ENCODE data around the gene DAPP1. TPM values are rescaled to one million over a fixed set of nuclear protein-coding genes. Genes with fewer than 3 reads are reported as not detected.

The DAPP1 gene
- polyA plus RNA-seq, 3 donors: 63.1 to 125 (median 87.2) TPM

DNA sequence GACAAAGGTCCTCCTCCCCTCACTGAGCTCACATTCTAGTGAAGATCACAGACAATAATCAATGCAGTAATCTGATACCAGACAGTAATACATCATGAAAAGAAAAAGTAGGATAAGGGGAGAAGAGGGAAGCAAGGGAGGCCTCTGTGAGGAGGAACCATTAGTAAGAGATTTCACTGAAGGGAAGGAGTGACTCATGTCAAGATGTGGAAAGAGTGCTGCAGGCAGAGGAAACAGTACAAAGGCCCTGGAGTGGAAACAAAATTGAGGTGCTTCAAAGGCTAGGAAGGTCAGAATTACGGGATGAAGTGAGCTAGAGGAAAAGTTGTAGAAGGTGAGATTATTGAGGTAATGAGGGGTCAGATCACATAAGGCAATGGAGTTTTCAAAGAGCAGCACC is 39.5 kb downstream of the DAPP1 start:
- Histone ChIP-seq H3K27ac (ENCODE audit: low read depth in 1 of 2, low read length in 2 of 2) (peak overlapping the region; percentile 69 to 90), H3K4me1 (ENCODE audit: control insufficient read depth in 1 of 2, insufficient read depth in 2 of 2, low read length in 2 of 2) (peaks cover 75 to 90% of the 10 kb centered on the region in 2 donors), H3K4me3 (replicated peaks in 1 of 3; ENCODE audit: low read depth in 2 of 3, low read length in 3 of 3) (peak overlapping the region; percentile 19 to 66 (median 43)), H3K36me3 (replicated peaks in 1 of 2; ENCODE audit: control insufficient read depth in 1 of 2, insufficient read depth in 2 of 2, low read length in 2 of 2) (peaks cover 26 to 55% of the 10 kb centered on the region in 2 donors), H3K79me2 (ENCODE audit: insufficient read depth, low read length) (peaks cover 62% of the 10 kb centered on the region), H2AFZ (ENCODE audit: insufficient read depth, low read depth, low read length, poor library complexity, severe bottlenecking) (no peak overlapping the region), H3K9me3 (replicated peaks in 1 of 2; ENCODE audit: control insufficient read depth in 1 of 2, insufficient read depth in 1 of 2, low read length in 2 of 2) (no peaks in the 10 kb centered on the region), H3K4me2 (replicated peaks; ENCODE audit: extremely low read depth, low read length, poor library complexity, severe bottlenecking) (peak overlapping the region; percentile 76), H3K27me3 (ENCODE audit: control insufficient read depth in 2 of 2, insufficient read depth in 2 of 2, low read length in 2 of 2) (no peaks in the 10 kb centered on the region), H3K9ac (ENCODE audit: insufficient read depth, low read length, poor library complexity, severe bottlenecking) (peak overlapping the region; percentile 37), H4K20me1 (ENCODE audit: insufficient read depth, low read length) (no peaks in the 10 kb centered on the region)
- peaks cover 44 to 70% of the 10 kb centered on the region in 2 donors for H3K36me3 Mint-ChIP-seq
- no peak for TF ChIP-seq CTCF (IDR thresholded peaks at IDR 0.05)
- peak; percentile 79 to 93 (median 92) for DNase-seq
- peak overlapping the region; percentile 1 to 83 for H3K4me3 Mint-ChIP-seq
- H3K9me3 Mint-ChIP-seq: no peaks in the 10 kb centered on the region
- peaks cover 0 to 1% (median 0%) of the 10 kb centered on the region in 3 donors for H3K27me3 Mint-ChIP-seq (ENCODE audit: low read depth in 3 of 3)
- H3K4me1 Mint-ChIP-seq: peaks cover 79% of the 10 kb centered on the region
- WGBS (ENCODE audit: insufficient coverage): 0% methylated on average over 1 of the region's 1 CpG
- intact Hi-C loops (cut with micrococcal nuclease): loop anchor here (2.0 to 5.0 kb wide), 3 partner anchors 36 to 39 kb away; partner anchors contain the start of genes DAPP1 (in 2 of the 2) and LAMTOR3 (in 1 of the 2)
- peak overlapping the region; percentile 88 to 99 (median 97) for H3K27ac Mint-ChIP-seq

DNA sequence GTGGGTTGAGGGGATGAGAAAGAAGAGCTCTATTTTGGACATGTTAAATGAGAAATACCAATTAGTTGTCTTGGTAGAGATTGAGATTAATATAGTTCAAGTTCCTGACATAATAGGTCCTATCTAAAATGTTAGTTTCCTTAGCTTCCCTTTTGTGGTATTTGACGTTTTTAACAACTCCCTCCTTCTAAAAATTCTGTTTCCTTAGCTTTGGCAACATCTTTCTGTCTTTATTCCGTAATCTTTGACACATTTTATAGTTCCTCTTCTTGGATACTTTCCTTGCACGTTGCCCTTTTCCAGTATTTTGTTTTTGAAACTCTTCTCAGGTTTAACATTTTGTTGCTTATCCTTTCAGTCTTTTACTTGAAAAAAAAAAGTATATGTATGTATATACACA is 40.7 kb downstream of the DAPP1 start:
- intact Hi-C loops (cut with micrococcal nuclease): loop anchor here (2.0 to 5.0 kb wide), 3 partner anchors 35 to 41 kb away; partner anchors contain the start of genes DAPP1 (in 2 of the 2) and LAMTOR3 (in 1 of the 2)
- H3K4me3 Mint-ChIP-seq: peak overlapping the region; percentile 58 to 83

More for the DNA sequence above, 40.7 kb downstream of the DAPP1 start:
- Mint-ChIP-seq H3K9me3 (no peaks in the 10 kb centered on the region), H3K4me1 (peaks cover 75% of the 10 kb centered on the region), H3K27me3 (ENCODE audit: low read depth in 3 of 3) (peaks cover 0 to 1% (median 0%) of the 10 kb centered on the region in 3 donors), H3K27ac (peak overlapping the region; percentile 88 to 99 (median 97)), H3K36me3 (peaks cover 46 to 72% of the 10 kb centered on the region in 2 donors)
- peaks cover 31 to 63% of the 10 kb centered on the region in 2 donors for H3K36me3 ChIP-seq (replicated peaks in 1 of 2; ENCODE audit: control insufficient read depth in 1 of 2, insufficient read depth in 2 of 2, low read length in 2 of 2)
- H3K27me3 ChIP-seq (ENCODE audit: control insufficient read depth in 2 of 2, insufficient read depth in 2 of 2, low read length in 2 of 2): no peaks in the 10 kb centered on the region
- H3K9ac ChIP-seq (ENCODE audit: insufficient read depth, low read length, poor library complexity, severe bottlenecking): peak overlapping the region; percentile 37
- peak overlapping the region; percentile 76 for H3K4me2 ChIP-seq (replicated peaks; ENCODE audit: extremely low read depth, low read length, poor library complexity, severe bottlenecking)
- peaks cover 72 to 86% of the 10 kb centered on the region in 2 donors for H3K4me1 ChIP-seq (ENCODE audit: control insufficient read depth in 1 of 2, insufficient read depth in 2 of 2, low read length in 2 of 2)
- H2AFZ ChIP-seq (ENCODE audit: insufficient read depth, low read depth, low read length, poor library complexity, severe bottlenecking): no peak overlapping the region
- H3K9me3 ChIP-seq (replicated peaks in 1 of 2; ENCODE audit: control insufficient read depth in 1 of 2, insufficient read depth in 1 of 2, low read length in 2 of 2): no peaks in the 10 kb centered on the region
- no peak for TF ChIP-seq CTCF (IDR thresholded peaks at IDR 0.05)
- peaks cover 63% of the 10 kb centered on the region for H3K79me2 ChIP-seq (ENCODE audit: insufficient read depth, low read length)
- peak overlapping the region; percentile 69 to 90 for H3K27ac ChIP-seq (ENCODE audit: low read depth in 1 of 2, low read length in 2 of 2)
- H4K20me1 ChIP-seq (ENCODE audit: insufficient read depth, low read length): peaks cover 4% of the 10 kb centered on the region
- no CpG with 5 or more reads among the region's 3 CpGs for WGBS (ENCODE audit: insufficient coverage)
- peak; percentile 55 to 77 (median 63) for DNase-seq
- peak overlapping the region; percentile 19 to 66 (median 43) for H3K4me3 ChIP-seq (replicated peaks in 1 of 3; ENCODE audit: low read depth in 2 of 3, low read length in 3 of 3)
